Choroid plexus epithelial cell (primary cell): ENCODE results near the gene ZDHHC19.
"Not testable (repeated sequence)": the region's sequence is repeated elsewhere in the genome, so short reads cannot be mapped to it uniquely, and the experiment has no call there.

ENCODE experiments used
- DNase-seq: peaks from one replicate; pipeline ENCODE4 v3.0.0-alpha.2; 2010; ENCODE audit warnings: low read depth
- H3K4me3 ChIP-seq: 2 replicates; pipeline ENCODE4 v1.5.1; 2011; ENCODE audit warnings: low read depth, mild to moderate bottlenecking, control low read depth, low read length, moderate library complexity
- CTCF ChIP-seq: conservative IDR thresholded peaks from 2 replicates; pipeline ENCODE4 v1.5.1; 2011; ENCODE audit warnings: low read depth, mild to moderate bottlenecking, control low read depth, inconsistent platforms, low read length, moderate library complexity

ZDHHC19 gene, protein sequence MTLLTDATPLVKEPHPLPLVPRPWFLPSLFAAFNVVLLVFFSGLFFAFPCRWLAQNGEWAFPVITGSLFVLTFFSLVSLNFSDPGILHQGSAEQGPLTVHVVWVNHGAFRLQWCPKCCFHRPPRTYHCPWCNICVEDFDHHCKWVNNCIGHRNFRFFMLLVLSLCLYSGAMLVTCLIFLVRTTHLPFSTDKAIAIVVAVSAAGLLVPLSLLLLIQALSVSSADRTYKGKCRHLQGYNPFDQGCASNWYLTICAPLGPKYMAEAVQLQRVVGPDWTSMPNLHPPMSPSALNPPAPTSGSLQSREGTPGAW

GRCh38 chr3:196210673-196211556 is at the start of gene ZDHHC19:
ZDHHC19 (minus strand) TSS chr3:196211400; CDS start chr3:196211315, 85 bp downstream.
- no peak for TF ChIP-seq CTCF
- H3K4me3 ChIP-seq = no peak within 1 kb of the TSS
- DNase-seq = no peak

DNA sequence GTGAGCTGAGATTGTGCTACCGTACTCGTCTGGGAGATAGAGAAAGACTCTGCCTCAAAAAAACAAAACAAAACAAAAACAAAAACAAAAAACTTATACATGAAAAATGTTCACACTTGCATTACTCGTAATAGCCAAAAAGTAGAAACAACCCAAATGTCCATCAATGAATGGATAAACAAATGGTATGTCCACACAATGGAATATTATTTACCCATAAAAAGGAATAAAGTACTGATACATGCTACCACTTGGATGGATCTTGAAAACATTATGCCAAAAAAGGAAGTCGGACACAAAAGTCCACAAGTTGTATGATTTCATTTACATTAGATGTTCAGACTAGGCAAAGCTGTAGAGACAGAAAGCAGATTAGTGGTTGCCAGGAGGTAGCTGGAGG is 49.6 kb upstream of the ZDHHC19 start:
- H3K4me3 ChIP-seq = no peak overlapping the region
- no peak for DNase-seq
- TF ChIP-seq CTCF = no peak

DNA sequence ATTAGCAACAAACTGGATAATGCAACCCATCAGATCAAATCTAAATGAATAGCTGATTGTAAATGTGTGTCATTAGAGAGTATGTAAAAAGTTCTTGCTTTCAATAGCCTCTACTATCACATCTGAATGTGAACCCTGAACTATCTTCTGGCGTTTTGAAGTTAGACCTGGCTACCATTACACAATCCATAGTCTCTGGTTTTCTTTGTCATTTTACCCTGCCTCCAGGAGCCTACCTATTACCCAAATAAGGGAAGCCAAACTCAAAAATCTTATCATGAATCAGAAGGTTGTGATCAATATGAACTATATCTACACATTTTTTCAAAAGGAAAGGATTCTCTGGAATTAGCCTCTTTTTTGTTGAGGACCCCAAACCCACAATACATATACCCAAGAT is 44.6 kb upstream of the ZDHHC19 start:
- no peak overlapping the region for H3K4me3 ChIP-seq
- no peak for DNase-seq
- TF ChIP-seq CTCF = no peak

DNA sequence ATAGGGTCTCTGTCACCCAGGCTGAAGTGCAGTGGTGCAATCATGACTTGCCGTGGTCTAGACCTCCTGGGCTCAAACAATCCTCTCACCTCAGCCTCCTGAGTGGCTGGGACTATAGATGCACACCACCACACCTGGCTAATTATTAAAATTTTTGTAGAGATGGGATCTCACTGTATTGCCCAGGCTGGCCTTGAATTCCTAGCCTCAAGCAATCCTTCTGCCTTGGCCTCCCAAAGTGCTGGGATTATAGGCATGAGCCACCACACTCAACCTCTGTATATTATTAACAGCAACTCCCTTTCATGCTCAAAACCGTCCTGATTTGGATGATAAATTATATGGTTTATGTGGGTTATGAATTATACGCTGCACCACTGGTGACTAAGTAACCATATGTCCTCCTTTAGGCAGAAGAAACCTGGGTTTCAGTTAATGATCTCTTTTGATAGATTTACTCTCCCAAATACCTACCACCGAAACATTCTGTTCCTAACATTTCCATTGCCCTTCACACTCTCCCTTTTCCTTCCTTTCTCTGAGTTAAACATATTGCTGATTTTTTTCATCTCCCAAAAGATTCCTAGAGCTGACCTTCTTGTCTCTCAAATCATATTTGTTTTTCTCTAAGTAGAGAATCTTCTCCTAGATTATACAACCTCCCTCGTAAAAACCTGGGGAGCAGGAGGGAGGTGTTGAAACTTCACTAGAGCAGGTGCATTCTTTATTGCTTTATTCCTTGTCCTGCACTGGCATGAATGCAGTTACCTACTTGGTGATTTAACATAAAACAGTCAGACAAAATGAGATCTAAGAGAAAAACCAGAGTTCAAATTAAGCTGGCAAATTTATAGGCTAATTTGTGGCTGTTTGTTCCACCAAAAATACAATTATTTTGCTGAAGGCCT is 43.4 kb upstream of the ZDHHC19 start:
- DNase-seq = no peak
- TF ChIP-seq CTCF = no peak
- no peak overlapping the region for H3K4me3 ChIP-seq

- TF ChIP-seq CTCF = no peak
- no peak for DNase-seq
- no peak overlapping the region for H3K4me3 ChIP-seq
Observed at GRCh38 chr3:196251918-196252317, 40.7 kb upstream of the ZDHHC19 start.

GRCh38 chr3:196246612-196247308 is 35.6 kb upstream of the ZDHHC19 start:
- no peak for TF ChIP-seq CTCF
- no peak overlapping the region for H3K4me3 ChIP-seq
- peak; percentile 62 for DNase-seq

- not testable (repeated sequence) for DNase-seq, H3K4me3 ChIP-seq
Observed at GRCh38 chr3:196244166-196244565, 33.0 kb upstream of the ZDHHC19 start.
